HG03378 (cell line): ENCODE measurements around the gene ITPRID2.
A peak's percentile ranks its signal among the peaks of the same experiment; 100 is the strongest.
"Not testable (repeated sequence)": the region's sequence is repeated elsewhere in the genome, so short reads cannot be mapped to it uniquely, and the experiment has no call there.

Experiments
- ATAC-seq: cut with Tn5 transposase; IDR thresholded peaks from one replicate; pipeline ENCODE4 v1.9.1; 2021; ENCODE audit warnings: mild to moderate bottlenecking, moderate library complexity; ENCODE audit not compliant: unreplicated experiment

ITPRID2 gene

GRCh38 chr2:181957668-181958067 is 66.1 kb downstream of the ITPRID2 start:
- peak; percentile 49 for ATAC-seq

GRCh38 chr2:181958726-181959125 is 67.2 kb downstream of the ITPRID2 start:
- ATAC-seq = no peak

- ATAC-seq = no peak
Observed at GRCh38 chr2:181959508-181959907, 68.0 kb downstream of the ITPRID2 start.

- ATAC-seq = not testable (repeated sequence)
Observed at GRCh38 chr2:181961167-181961566, 69.6 kb downstream of the ITPRID2 start.

- no peak for ATAC-seq
Observed at GRCh38 chr2:181962142-181962541, 70.6 kb downstream of the ITPRID2 start.

- ATAC-seq = no peak
Observed at GRCh38 chr2:181970160-181970794, 78.7 kb downstream of the ITPRID2 start.

- no peak for ATAC-seq
Observed at GRCh38 chr2:181971032-181971431, 79.5 kb downstream of the ITPRID2 start.

- ATAC-seq = no peak
Observed at GRCh38 chr2:181972431-181973170, 81.1 kb downstream of the ITPRID2 start.

- no peak for ATAC-seq
Observed at GRCh38 chr2:181973171-181973783, 81.7 kb downstream of the ITPRID2 start.

GRCh38 chr2:181977661-181978350 is 86.3 kb downstream of the ITPRID2 start:
- peak; percentile 82 for ATAC-seq

- ATAC-seq = peak; percentile 39
Observed at GRCh38 chr2:181978351-181979150, 87.0 kb downstream of the ITPRID2 start.
